Keratinocyte (primary cell): ENCODE measurements around the gene UBXN11. TPM values are rescaled to one million over a fixed set of nuclear protein-coding genes. Genes with fewer than 3 reads are reported as not detected.

ENCODE experiments used
- DNase-seq: peaks from one replicate; pipeline ENCODE4 v3.0.0-alpha.2; 2011; ENCODE audit warnings: low read depth, missing footprints, low spot score
- FAIRE-seq: peaks from 2 replicates; lab custom pipeline; 2011; peaks lifted over from hg19 to GRCh38; lab: Jason Lieb, UNC
- H2AFZ ChIP-seq: 2 replicates; pipeline ENCODE4 v1.6.0; 2012; ENCODE audit warnings: low read length, control low read depth, inconsistent platforms; ENCODE audit not compliant: control insufficient read depth
- H3K27ac ChIP-seq: 2 replicates; pipeline ENCODE4 v1.5.1; 2011; ENCODE audit warnings: low read length; ENCODE audit not compliant: control insufficient read depth, insufficient read depth
- H3K27me3 ChIP-seq: 3 replicates; pipeline ENCODE4 v1.6.0; 2011; ENCODE audit warnings: low read length; ENCODE audit not compliant: control insufficient read depth, insufficient read depth; ENCODE audit errors: extremely low read depth
- H3K36me3 ChIP-seq, 2 experiments: 2 replicates in 1 of 2; 3 replicates in 1 of 2; pipeline ENCODE4 v1.5.1; 2011; ENCODE audit warnings: low read length in 2 of 2, mild to moderate bottlenecking in 1 of 2; ENCODE audit not compliant: control insufficient read depth in 2 of 2, insufficient read depth in 2 of 2; ENCODE audit errors: extremely low read depth in 1 of 2
- H3K4me1 ChIP-seq: 3 replicates; pipeline ENCODE4 v1.5.1; 2011; ENCODE audit warnings: low read length; ENCODE audit not compliant: control insufficient read depth, insufficient read depth; ENCODE audit errors: extremely low read depth
- H3K4me2 ChIP-seq: 3 replicates; pipeline ENCODE4 v1.6.0; 2011; ENCODE audit warnings: low read depth, low read length; ENCODE audit not compliant: control insufficient read depth, insufficient read depth; ENCODE audit errors: extremely low read depth
- H3K4me3 ChIP-seq, 3 experiments: fragments of 200-600 bp in 1 of 3; sonication (generic) in 1 of 3; 2 replicates in 2 of 3; 3 replicates in 1 of 3; pipeline ENCODE4 v1.5.1; 2011 to 2016; ENCODE audit warnings: low read length in 3 of 3, mild to moderate bottlenecking in 3 of 3, control low read depth in 2 of 3, inconsistent platforms in 1 of 3, low read depth in 1 of 3, mixed read lengths in 1 of 3, mixed run types in 1 of 3, moderate library complexity in 1 of 3; ENCODE audit not compliant: control insufficient read depth in 2 of 3, insufficient read depth in 2 of 3; ENCODE audit errors: extremely low read depth in 1 of 3
- H3K79me2 ChIP-seq: 2 replicates; pipeline ENCODE4 v1.6.0; 2012; ENCODE audit warnings: low read length; ENCODE audit not compliant: control insufficient read depth, insufficient read depth
- H3K9ac ChIP-seq: 3 replicates; pipeline ENCODE4 v1.6.0; 2011; ENCODE audit warnings: low read length; ENCODE audit not compliant: control insufficient read depth, insufficient read depth; ENCODE audit errors: extremely low read depth
- H3K9me1 ChIP-seq: 3 replicates; pipeline ENCODE4 v1.6.0; 2011; ENCODE audit warnings: low read length; ENCODE audit not compliant: control insufficient read depth, insufficient read depth; ENCODE audit errors: extremely low read depth
- H3K9me3 ChIP-seq: 2 replicates; pipeline ENCODE4 v1.5.1; 2012; ENCODE audit warnings: low read depth, low read length; ENCODE audit not compliant: control insufficient read depth
- H4K20me1 ChIP-seq: 3 replicates; pipeline ENCODE4 v1.6.0; 2011; ENCODE audit warnings: low read length; ENCODE audit not compliant: control insufficient read depth, insufficient read depth; ENCODE audit errors: extremely low read depth
- CTCF ChIP-seq, 3 experiments: IDR thresholded peaks in 1 of 3; conservative IDR thresholded peaks in 1 of 3; optimal IDR thresholded peaks in 1 of 3; 2 replicates in 2 of 3; 3 replicates in 1 of 3; pipeline versions ENCODE3 to v1.5.1; 2011; ENCODE audit warnings: low read length in 3 of 3, mild to moderate bottlenecking in 3 of 3, moderate library complexity in 2 of 3, control low read depth in 1 of 3, inconsistent platforms in 1 of 3; ENCODE audit not compliant: insufficient read depth in 2 of 3; ENCODE audit errors: extremely low read depth in 1 of 3
- EZH2 ChIP-seq: IDR thresholded peaks from one replicate; pipeline ENCODE4 v1.6.1; 2012; ENCODE audit warnings: inconsistent platforms, mild to moderate bottlenecking, low read length, moderate library complexity
- dilution Hi-C: fragments of 300-500 bp; cut with MboI; formaldehyde crosslinking; loops from one replicate; pipeline ENCODE4 v1.7.0; 2020; ENCODE audit warnings: low sequenced_read_pairs; ENCODE audit not compliant: extremely low pct_ligation_motif_present
- polyA plus RNA-seq, 5 experiments: library from polyadenylated mRNA; depleted of rRNA in 3 of 5; stranded (reverse) in 3 of 5; stranded (forward) in 1 of 5; unstranded in 1 of 5; fragments of >200 nt; gene quantifications; 1 replicate in 1 of 5; 2 replicates in 3 of 5; 3 replicates in 1 of 5; pipeline versions ENCODE4 v1.2.1 to v1.2.3, GENCODE V29; 2011 to 2012; ENCODE audit warnings: missing spikeins in 2 of 5, low read depth in 1 of 5, low replicate concordance in 1 of 5

The UBXN11 gene
- polyA plus RNA-seq, 1 donor (not counting 4 experiments of a cell fraction or from before 2014, with no cell fraction given): 6.6 TPM

- H4K20me1 ChIP-seq: peaks cover 13% of the 10 kb centered on the region
- peaks cover 21% of the 10 kb centered on the region for H3K79me2 ChIP-seq
- peak within 1 kb of the TSS; percentile 77 for H3K9ac ChIP-seq
- H3K4me3 ChIP-seq: peak within 1 kb of the TSS; percentile 75 to 86 (median 78)
- peak within 1 kb of the TSS; percentile 95 for H3K27ac ChIP-seq
- dilution Hi-C loops: no loop called here
- peaks cover 18 to 34% of the 10 kb centered on the region in 2 experiments for H3K36me3 ChIP-seq
- no peak for TF ChIP-seq EZH2
- TF ChIP-seq CTCF (optimal IDR thresholded peaks at IDR 0.05 in 1 of 3, IDR thresholded peaks at IDR 0.05 in 1 of 3, conservative IDR thresholded peaks at IDR 0.05 in 1 of 3; ENCODE audit: extremely low read depth in 1 of 3, insufficient read depth in 2 of 3, low read length in 3 of 3): peak in 2 of 3 experiments; percentile 62 to 67
- peaks cover 79% of the 10 kb centered on the region for H3K4me1 ChIP-seq
- peaks cover 3% of the 10 kb centered on the region for H3K9me1 ChIP-seq
- no peaks in the 10 kb centered on the region for H3K9me3 ChIP-seq
- DNase-seq: peak; percentile 46
- H3K27me3 ChIP-seq: no peaks in the 10 kb centered on the region
- peak within 1 kb of the TSS; percentile 39 for H2AFZ ChIP-seq
- peak within 1 kb of the TSS; percentile 94 for H3K4me2 ChIP-seq
- no peak for FAIRE-seq
Measured at GRCh38 chr1:26279456-26280332, 26.7 kb downstream of the UBXN11 start, which contains the start of gene SH3BGRL3. SH3BGRL3 (plus strand) TSS chr1:26280086; CDS start chr1:26280156, 70 bp downstream.

GRCh38 chr1:26278724-26279455, 27.5 kb downstream of the UBXN11 start:
- H3K36me3 ChIP-seq: peaks cover 15 to 29% of the 10 kb centered on the region in 2 experiments
- H4K20me1 ChIP-seq: peaks cover 10% of the 10 kb centered on the region
- DNase-seq (no peak), FAIRE-seq (peak; percentile 5)
- H3K79me2 ChIP-seq: peaks cover 21% of the 10 kb centered on the region
- H3K27ac ChIP-seq: peak overlapping the region; percentile 95
- no peaks in the 10 kb centered on the region for H3K9me3 ChIP-seq
- dilution Hi-C loops: no loop called here
- peak overlapping the region; percentile 94 for H3K4me2 ChIP-seq
- H3K9ac ChIP-seq: peak overlapping the region; percentile 77
- no peaks in the 10 kb centered on the region for H3K27me3 ChIP-seq
- H3K9me1 ChIP-seq: peaks cover 3% of the 10 kb centered on the region
- peak overlapping the region; percentile 75 to 86 (median 78) for H3K4me3 ChIP-seq
- peaks cover 77% of the 10 kb centered on the region for H3K4me1 ChIP-seq
- no peak for TF ChIP-seq CTCF (optimal IDR thresholded peaks at IDR 0.05 in 1 of 3, IDR thresholded peaks at IDR 0.05 in 1 of 3, conservative IDR thresholded peaks at IDR 0.05 in 1 of 3; ENCODE audit: extremely low read depth in 1 of 3, insufficient read depth in 2 of 3, low read length in 3 of 3)
- TF ChIP-seq EZH2: no peak
- H2AFZ ChIP-seq: no peak overlapping the region
